ENCODE measurements around the gene FRK. TPM values are rescaled to one million over a fixed set of nuclear protein-coding genes. Genes with fewer than 3 reads are reported as not detected.
"Not testable (repeated sequence)": the region's sequence is repeated elsewhere in the genome, so short reads cannot be mapped to it uniquely, and the experiment has no call there.

FRK gene
- polyA plus RNA-seq, 4 donors, result 4.1 to 5.6 (median 4.6) TPM

DNA sequence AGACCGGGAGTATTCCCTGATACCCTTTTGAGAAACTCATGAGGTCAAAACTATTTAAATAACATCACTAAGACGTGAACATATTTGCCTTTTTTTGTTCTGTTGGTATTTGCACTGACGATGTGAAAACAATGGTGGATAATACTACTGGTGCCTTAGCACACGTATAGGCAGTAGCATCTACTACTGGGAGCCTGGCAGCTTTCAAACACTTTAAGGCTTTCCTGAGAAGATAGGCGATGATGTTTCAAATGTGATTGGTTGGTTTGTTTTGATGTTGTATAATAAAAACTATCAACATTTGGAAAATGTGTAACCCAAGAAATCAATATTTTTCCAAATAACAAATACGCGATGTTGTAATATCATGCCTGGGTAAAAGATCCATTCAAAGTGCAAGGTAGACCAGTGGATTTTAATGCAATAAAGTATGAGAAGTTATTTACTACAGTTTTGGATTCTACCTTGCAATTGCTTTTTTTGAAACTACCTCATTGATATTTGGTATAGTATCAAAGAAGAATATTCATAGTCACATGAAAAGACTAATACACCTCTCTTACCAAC, 166.2 kb downstream of the FRK start:
- DNase-seq (ENCODE audit: low read depth in 4 of 4, low spot score in 2 of 4), result no peak

DNA sequence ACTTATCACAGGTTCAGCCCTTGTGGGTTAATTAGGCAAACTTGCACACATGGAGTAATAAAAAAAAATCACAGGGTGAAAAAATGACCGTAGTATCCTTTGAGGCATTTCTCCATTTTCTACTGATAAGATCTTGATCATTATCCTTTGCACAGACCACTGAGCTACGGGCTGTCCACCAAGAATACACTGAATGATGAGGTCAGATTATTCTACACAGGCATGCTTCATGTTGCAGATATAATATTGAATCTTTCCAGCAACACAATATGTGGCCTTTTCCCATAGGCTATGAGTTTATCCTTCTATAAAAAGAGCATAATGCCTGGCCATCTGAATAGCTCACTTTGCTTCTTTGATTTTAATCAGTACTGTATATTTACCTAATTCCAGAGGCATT, 168.9 kb downstream of the FRK start:
- no peak for DNase-seq (ENCODE audit: low read depth in 4 of 4, low spot score in 2 of 4)

DNA sequence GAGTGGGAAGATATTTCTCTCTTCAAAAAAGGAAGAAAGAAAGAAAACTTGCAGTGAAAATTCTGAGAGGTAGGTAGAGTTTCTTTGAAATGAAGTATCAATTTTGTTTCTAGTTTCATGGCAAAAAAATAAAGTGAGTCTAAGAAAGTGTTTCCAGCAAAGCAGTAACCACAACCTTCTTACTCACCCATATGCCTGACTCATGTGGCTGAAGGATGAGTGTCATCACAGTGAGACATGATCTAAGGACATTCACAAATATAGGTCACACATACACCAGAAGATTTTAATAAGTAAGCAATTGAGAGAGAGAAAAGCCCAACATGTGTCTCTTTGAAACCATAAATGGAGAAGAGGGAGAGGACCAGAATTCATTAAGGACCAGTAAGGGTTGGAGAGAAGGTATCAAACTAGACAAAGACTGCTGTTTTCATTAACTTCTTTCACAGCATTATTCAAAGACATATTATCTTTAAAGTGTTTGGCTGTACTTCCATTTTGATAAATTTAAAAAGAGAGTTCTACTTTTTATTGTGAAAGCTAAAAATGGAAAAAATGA, 169.5 kb downstream of the FRK start:
- no peak for DNase-seq (ENCODE audit: low read depth in 4 of 4, low spot score in 2 of 4)

DNA sequence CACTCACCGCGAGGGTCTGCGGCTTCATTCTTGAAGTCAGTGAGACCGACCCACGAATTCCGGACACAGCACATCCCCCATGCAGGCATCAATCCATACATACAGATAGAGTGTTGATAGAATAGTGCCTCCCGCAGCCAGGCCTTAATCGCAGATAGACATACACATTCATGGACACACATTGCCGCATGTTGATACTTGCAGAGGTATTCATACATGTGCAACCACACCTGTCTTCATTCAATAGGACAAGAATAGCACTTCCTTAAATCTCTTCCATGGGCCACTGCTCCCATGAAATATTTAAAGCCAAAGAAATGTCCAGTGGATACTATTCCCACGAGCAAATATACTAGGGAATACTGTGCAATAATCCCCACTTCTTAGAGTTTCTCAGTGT, 170.5 kb downstream of the FRK start:
- no peak for DNase-seq (ENCODE audit: low read depth in 4 of 4, low spot score in 2 of 4)

DNA sequence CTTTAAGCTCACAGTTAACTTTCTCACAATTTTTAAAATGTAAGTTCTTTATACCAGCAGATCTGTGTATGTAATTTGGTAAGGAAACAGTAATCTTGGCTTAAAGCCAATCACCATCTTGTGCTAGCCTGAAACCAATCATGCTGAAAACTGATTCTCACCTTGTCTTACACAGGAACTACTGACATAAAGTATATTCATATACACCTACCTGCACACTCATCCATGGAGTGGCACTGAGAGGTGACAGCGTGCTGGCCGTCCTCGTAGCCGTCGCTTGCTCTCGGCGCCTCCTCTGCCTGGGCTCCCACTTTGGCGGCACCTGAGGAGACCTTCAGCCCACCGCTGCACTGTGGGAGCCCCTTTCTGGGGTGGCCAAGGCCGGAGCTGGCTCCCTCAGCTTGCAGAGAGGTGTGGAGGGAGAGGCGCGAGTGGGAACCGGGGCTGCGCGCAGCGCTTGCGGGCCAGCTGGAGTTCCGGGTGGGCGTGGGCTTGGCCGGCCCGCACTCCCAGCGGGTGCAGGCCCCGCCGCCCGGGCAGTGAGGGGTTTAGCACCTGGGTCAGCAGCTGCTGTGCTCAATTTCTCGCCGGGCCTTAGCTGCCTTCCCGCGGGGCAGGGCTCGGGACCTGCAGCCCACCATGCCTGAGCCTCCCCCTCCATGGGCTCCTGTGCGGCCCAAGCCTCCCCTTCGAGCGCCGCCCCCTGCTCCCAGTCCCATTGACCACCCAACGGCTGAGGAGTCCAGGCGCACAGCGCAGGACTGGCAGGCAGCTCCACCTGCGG, 171.8 kb downstream of the FRK start:
- not testable (repeated sequence) for DNase-seq (ENCODE audit: low read depth in 4 of 4, low spot score in 2 of 4)

DNA sequence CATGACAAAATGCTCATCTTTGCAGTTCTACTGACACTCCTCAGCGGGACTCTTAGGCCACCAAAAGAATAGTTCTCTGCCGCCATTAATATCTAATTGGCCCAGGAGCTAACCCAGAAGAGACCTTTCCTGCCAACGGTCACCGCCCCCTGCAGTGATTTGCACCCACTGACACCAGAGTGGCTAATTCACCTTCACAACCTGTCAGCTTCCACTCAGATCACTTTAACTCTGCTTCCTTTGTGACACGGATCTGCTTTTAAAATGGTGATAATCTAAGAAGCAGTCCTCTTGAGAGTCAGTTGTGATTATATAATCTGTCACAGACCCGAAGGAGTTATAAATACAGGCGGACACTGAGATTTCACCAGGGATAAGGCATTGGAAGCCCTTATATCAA, 172.8 kb downstream of the FRK start:
- DNase-seq (ENCODE audit: low read depth in 4 of 4, low spot score in 2 of 4), result no peak

DNA sequence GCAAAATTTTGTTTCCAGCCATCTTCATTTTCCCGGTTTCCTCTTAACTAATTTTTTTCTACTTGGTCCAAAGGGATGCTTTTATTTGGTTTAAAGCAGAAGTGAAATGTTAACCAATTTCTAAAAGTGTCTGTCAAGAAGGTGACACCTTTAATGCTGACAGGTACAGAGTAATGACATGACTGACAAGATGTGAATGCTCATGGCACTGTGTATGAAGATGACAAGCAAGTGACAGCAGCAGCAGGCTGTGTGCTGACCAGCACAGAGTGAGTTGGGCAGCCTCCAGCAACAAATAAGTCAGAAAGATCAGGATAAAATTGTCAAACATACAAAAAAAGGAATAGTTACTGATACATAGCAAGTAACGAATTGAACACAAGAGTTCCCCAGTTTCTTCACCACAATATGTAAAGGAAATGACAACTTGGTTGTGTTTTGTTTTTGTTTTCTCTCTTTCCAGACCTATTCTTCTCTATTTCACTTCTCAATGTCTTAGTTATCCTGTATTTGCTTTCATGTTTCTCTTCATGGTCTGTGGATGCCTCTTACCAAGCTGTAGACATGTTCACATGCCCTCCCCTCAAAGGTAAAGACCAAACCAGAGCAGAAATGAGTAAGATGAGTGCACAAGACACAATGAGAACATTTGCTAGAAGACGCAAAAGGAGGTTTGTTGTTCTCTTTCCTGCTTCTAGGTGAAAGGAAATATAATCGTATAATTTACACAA, 174.9 kb downstream of the FRK start:
- DNase-seq (ENCODE audit: low read depth in 4 of 4, low spot score in 2 of 4), result no peak

DNA sequence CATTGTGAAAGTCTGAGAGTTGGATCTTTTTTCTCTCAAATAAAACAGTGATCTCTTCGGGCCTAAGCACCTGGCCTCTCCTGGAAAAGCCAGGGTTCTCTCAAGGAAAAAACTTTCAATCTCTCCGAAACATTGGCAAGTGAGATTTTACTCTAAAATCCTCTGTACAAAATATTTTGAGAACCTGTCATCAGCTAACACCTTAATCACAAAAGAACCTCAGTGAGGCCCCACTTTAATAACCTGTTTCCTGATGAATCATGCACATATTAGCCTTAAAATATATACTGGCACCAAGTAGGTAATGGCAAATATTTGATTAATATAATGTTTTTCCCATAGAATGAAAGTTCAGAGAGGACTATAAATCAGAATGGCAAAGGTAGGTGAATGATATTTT, 177.9 kb downstream of the FRK start:
- DNase-seq (ENCODE audit: low read depth in 4 of 4, low spot score in 2 of 4), result no peak

DNA sequence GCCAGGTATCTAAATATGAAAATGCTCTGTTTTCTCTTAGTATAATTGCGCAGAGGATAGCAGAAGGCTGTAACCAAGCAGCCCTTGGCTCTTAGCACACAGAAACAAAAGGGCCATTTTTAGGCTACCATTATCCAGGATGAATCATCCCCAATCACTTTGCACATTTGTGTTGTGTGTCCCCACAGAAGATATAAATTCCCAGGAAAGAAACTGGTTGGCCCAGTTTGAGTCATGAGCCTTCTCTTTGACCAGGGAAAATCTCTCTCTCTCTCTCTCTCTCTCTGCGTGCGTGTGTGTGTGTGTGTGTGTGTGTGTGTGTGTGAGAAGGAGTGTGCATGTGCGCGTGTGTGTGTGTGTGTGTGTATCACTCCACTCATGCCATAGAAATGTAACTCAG, 178.5 kb downstream of the FRK start:
- no peak for DNase-seq (ENCODE audit: low read depth in 4 of 4, low spot score in 2 of 4)

Other genes starting within 250 kb of the FRK start
- 10 to 100 TPM; 37.4 to 46.4 (median 45.4) TPM for gene NT5DC1, start 40.0 kb upstream of the FRK start, polyA plus RNA-seq (ENCODE audit: insufficient read length in 4 of 4)
- under 1 TPM; 0.29 to 0.68 (median 0.43) TPM for gene COL10A1, start 65.2 kb upstream of the FRK start, polyA plus RNA-seq (ENCODE audit: insufficient read length in 4 of 4)
- gene TSPYL4, start 193.2 kb upstream of the FRK start, polyA plus RNA-seq (ENCODE audit: insufficient read length in 4 of 4), result 10 to 100 TPM; 53.5 to 62.3 (median 58.5) TPM
- 100 to 1,000 TPM in 3 of 4 donors, 10 to 100 TPM in 1; 90.7 to 105 (median 102) TPM for gene TSPYL1, start 219.0 kb upstream of the FRK start, polyA plus RNA-seq (ENCODE audit: insufficient read length in 4 of 4)